AG04449 (cell line): ENCODE data around the gene PLCB3.

ENCODE experiments used
- CTCF ChIA-PET: fragments of 350-600 bp; formaldehyde crosslinking; extraction: SDS; loops from one replicate; lab custom pipeline; 2021; ENCODE audit warnings: antibody characterized with exemption; lab: Yijun Ruan, JAX
- POLR2A ChIA-PET: fragments of 400-600, 350-600 bp; formaldehyde crosslinking; extraction: SDS; loops from one replicate; lab custom pipeline; 2020; ENCODE audit warnings: antibody characterized with exemption, inconsistent platforms; lab: Yijun Ruan, JAX
- DNase-seq: peaks from one replicate; pipeline ENCODE4 v3.0.0-alpha.2; 2010; ENCODE audit warnings: low read depth, low spot score
- H3K4me3 ChIP-seq: 2 replicates; pipeline ENCODE4 v1.5.1; 2011; ENCODE audit warnings: low read depth, mild to moderate bottlenecking, control low read depth, low read length
- CTCF ChIP-seq: IDR thresholded peaks from one replicate; pipeline ENCODE4 v1.5.1; 2011; ENCODE audit warnings: mild to moderate bottlenecking, moderate library complexity, low read length, control low read depth, inconsistent platforms; ENCODE audit not compliant: insufficient read depth; ENCODE audit errors: missing control alignments

The PLCB3 gene

GRCh38 chr11:64290352-64291261, 39.3 kb downstream of the PLCB3 start:
- CTCF ChIA-PET: interaction anchor here (3.1 to 10.7 kb wide), 3 partner anchors 7 to 39 kb away, joined by 10 to 166 read pairs (median 15); partner anchors contain the start of genes CATSPERZ, ESRRA and PLCB3

GRCh38 chr11:64291262-64291751, 40.0 kb downstream of the PLCB3 start, which contains the start of gene KCNK4:
Gene KCNK4 (plus strand): TSS chr11:64291302. CDS start chr11:64293019, 1,717 bp downstream.
- H3K4me3 ChIP-seq: peak within 1 kb of the TSS; percentile 29; the same call in 1 of the 2 replicates
- no peak for TF ChIP-seq CTCF
- ChIA-PET POLR2A (no interaction called here), CTCF (interaction anchor here (1.0 to 10.7 kb wide), 3 partner anchors 8 to 40 kb away, joined by 3 to 166 read pairs (median 10); partner anchors contain the start of genes CATSPERZ, ESRRA and PLCB3)
- DNase-seq: no peak

More at GRCh38 chr11:64290352-64291261, 39.3 kb downstream of the PLCB3 start:
- DNase-seq: no peak
- POLR2A ChIA-PET: no interaction called here
- H3K4me3 ChIP-seq: no peak overlapping the region
- no peak for TF ChIP-seq CTCF

- TF ChIP-seq CTCF: no peak
- ChIA-PET POLR2A (no interaction called here), CTCF (interaction anchor here (1.0 to 10.7 kb wide), 7 partner anchors 9 to 87 kb away, joined by 3 to 166 read pairs (median 10); partner anchors contain the start of genes CATSPERZ, ESRRA and PLCB3)
- DNase-seq: no peak
- peak overlapping the region; percentile 29 for H3K4me3 ChIP-seq
Observed at GRCh38 chr11:64291752-64292459, 40.6 kb downstream of the PLCB3 start.

- no peak for TF ChIP-seq CTCF
- ChIA-PET POLR2A (no interaction called here), CTCF (interaction anchor here (1.0 to 4.7 kb wide), 5 partner anchors 9 to 88 kb away, joined by 3 to 37 read pairs (median 6); no protein-coding TSS in a partner anchor)
- no peak for DNase-seq
- peak overlapping the region; percentile 29 for H3K4me3 ChIP-seq
Observed at GRCh38 chr11:64292460-64293254, 41.3 kb downstream of the PLCB3 start.

GRCh38 chr11:64294774-64295173, 43.4 kb downstream of the PLCB3 start:
- POLR2A ChIA-PET: no interaction called here
- TF ChIP-seq CTCF: no peak
- DNase-seq: no peak
- H3K4me3 ChIP-seq: no peak overlapping the region
- CTCF ChIA-PET: interaction anchor here (0.7 to 4.7 kb wide), 2 partner anchors 9 to 47 kb away, joined by 4 to 37 read pairs; no protein-coding TSS in a partner anchor
